NCI-H2227 treated with DMSO at 0.1 percent for 48 hours (cell line): ENCODE measurements around the gene KDF1.
"Not testable (repeated sequence)": the region's sequence is repeated elsewhere in the genome, so short reads cannot be mapped to it uniquely, and the experiment has no call there.

Source experiments
- DNase-seq: peaks from one replicate; lab custom pipeline; 2025; lab: John Stamatoyannopoulos, UW

The KDF1 gene

GRCh38 chr1:26953374-26953773, 6.9 kb downstream of the KDF1 start:
- DNase-seq: no peak

DNA sequence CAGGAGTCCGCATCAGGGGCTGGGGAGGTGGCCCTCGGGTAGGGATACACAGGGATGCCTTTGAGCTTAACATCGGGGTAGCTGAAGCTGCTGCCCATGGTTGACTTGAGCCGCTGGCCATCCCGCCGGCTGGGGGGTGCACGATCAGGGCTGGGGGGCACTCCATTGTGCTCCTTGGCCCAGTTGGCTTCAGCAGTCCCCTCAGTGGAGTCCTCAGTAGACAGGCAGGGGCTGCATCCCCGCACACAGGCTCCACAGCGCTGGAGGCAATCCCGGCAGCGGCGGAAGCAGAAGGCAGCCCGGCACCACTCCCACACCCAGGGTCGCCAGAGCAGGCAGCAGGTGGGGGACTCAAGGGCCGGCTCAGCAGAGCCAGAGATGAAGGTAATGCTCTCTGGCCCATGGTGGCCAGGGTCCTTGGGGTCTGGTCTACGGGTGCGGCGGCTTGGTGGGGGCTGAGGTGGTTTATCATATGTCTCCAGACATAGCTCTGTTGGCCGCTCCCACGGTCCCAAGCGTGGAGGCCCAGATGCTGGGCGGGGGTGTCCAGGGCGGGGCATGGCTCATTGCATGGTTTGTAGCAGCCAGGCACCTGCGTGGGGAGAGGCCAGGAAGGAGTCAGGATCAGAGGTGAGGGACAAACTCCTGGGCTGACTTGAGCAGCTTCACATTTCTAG, 8.3 kb downstream of the KDF1 start:
- DNase-seq: no peak

- no peak for DNase-seq
These were observed 9.1 kb downstream of the KDF1 start for GRCh38 chr1:26951216-26951615.

GRCh38 chr1:26950602-26951001, 9.7 kb downstream of the KDF1 start:
- no peak for DNase-seq

DNA sequence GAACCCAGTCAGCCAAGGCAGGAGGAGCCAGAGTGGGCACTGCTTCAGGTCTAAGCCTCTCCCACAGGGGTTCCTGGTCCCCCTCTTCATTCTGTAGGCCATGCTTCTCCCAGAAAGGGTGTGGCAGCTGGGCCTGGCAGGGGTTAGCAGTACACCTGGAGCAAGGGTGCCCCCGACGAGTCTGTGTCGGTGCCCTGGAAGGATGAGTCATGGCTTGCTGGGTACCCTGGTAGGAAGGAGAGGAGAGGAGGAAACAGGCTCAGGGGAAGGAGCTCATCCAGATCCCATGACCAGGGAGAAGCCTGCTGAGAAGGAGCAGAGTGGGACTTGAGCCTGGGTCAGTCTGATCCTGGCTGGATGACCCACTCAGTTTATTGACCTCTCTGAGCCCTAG, 10.3 kb downstream of the KDF1 start:
- DNase-seq: no peak

DNA sequence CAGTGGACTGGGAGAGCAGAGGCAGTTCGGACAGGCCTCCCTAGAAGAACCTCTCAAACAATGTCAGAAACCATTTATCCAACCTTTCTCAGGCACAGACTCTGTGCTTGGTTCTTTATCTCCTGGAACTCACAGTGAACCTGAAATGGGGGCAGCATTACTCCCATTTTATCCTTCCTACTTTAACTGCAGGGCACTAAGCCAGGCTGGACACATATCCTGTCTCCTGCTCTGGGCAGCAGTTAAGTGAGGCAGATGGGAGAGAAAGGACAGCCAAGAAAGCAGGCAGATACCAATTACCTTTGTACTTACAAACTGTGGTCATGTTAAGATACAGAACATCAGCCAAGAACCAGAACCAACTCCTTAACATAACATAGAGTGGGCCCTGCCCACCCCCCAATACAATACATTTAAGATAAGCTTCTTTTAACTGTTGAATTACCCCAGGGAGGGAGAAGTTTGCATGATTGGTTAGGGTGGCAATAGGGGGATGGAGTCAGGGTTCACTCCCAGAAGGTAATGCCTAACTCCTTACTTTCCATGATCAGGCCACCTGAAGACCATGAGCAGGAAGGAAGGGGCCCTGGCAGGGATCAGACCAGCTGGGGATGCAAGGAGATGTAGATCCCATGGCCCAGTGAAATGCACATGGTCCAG, 10.9 kb downstream of the KDF1 start:
- no peak for DNase-seq

GRCh38 chr1:26948725-26949057, 11.6 kb downstream of the KDF1 start:
- not testable (repeated sequence) for DNase-seq

- no peak for DNase-seq
These were observed 14.0 kb downstream of the KDF1 start for GRCh38 chr1:26946270-26946669.

DNA sequence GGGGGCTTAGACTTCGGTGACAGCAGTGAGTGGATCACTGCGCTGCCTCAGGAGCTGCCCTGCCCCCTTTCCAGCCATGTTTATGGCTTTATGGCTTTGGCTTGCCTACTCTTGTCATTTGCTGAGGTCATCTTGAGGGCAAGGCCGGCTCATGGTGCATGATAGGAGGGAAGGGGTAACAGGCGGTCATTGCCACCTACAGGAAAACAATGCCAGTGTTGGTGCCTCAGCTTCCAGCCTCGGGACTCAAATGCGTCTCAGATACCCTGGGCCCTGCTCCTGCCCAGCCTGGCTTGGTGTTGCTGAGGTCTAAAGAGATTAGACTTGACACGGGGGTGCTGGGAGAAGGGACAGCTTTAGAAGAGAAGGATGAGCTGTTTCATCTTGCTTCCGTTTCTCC, 14.5 kb downstream of the KDF1 start:
- no peak for DNase-seq

- no peak for DNase-seq
These were observed 15.1 kb downstream of the KDF1 start for GRCh38 chr1:26945138-26945537.

GRCh38 chr1:26942656-26943055, 17.6 kb downstream of the KDF1 start:
- DNase-seq: no peak

DNA sequence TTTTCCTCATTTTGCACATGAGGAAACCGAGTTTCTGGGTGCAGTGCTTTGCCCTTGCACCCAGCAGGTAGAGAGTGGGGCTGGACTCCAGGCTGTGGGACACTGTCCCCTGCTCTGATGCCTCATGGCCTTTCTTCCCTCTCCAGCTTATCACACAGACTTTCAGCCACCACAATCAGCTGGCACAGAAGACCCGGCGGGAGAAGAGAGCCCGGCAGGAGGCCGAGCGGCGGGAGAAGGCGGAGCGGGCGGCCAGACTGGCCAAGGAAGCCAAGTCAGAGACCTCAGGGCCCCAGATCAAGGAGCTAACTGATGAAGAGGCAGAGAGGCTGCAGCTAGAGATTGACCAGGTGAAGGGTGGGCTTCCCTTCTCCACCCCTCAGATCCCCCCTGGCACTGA, 19.0 kb downstream of the KDF1 start:
- no peak for DNase-seq

DNA sequence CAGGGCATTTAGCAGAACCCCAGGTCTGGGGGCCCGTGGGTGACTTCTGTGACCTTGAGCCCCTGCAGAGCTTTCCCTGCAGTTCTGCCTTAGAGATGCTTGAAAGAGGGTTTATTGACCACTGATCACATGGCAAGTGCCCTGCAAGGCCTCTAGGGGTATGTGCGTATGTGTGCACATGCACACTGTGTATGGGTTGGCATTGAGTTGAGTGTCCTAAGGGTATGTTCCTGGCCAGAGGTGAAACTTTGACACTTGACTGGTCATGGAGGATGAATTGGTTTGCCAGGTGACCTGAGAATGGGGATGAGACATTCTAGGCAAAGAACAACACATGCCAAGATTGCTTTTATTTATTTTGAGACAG, 21.6 kb downstream of the KDF1 start:
- no peak for DNase-seq

DNA sequence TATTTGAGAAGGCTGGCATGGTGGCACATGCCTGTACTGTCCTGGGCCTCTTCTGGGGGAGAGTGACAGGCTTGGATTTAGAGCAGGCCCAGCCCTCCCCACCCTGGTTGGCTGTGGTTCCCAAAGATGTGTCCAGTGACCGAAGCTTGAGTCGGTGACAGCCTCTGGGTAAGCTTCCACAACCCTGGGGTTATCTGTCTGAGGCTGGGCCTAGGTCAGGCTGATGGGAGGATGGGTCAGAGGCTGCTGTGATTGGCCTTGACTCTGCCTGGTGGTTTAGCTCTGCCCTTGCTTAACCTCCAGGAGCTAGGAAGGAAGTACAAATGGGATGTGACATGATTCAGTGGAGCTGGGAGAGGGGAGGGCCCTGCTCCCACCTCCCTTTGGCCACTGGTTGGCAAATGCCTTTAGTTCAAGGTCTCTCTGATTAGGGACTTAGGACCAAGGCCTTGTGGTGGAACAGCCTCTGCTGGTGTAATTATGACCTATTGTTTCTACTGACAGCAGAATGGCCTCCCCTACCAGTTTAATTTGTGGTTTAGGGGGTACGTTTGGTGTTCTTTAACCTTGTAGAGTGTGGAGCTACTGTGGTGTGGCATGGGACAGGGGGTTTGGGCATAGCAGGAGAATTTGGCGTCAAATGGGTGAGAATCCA, 22.1 kb downstream of the KDF1 start:
- no peak for DNase-seq

- no peak for DNase-seq
These were observed 23.4 kb downstream of the KDF1 start for GRCh38 chr1:26936823-26937222.

GRCh38 chr1:26932531-26932930, 27.7 kb downstream of the KDF1 start:
- no peak for DNase-seq

GRCh38 chr1:26923711-26924110, 36.6 kb downstream of the KDF1 start:
- DNase-seq: no peak

GRCh38 chr1:26922901-26923300, 37.4 kb downstream of the KDF1 start:
- DNase-seq: no peak

DNA sequence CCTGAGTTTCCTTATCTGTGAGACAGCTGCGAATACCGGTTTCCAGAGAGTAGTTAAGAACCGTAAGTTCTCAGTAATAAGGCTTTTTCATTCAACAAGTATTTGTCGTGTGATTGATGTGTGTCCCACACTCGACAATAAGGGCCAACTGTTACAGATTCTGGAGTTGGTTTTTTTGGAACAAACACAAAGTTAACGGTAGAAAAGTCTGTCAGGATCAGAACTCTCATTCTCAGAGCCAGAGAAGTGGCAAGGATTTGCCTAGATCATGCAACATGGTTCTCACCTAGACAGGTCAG, 37.9 kb downstream of the KDF1 start:
- DNase-seq: no peak

DNA sequence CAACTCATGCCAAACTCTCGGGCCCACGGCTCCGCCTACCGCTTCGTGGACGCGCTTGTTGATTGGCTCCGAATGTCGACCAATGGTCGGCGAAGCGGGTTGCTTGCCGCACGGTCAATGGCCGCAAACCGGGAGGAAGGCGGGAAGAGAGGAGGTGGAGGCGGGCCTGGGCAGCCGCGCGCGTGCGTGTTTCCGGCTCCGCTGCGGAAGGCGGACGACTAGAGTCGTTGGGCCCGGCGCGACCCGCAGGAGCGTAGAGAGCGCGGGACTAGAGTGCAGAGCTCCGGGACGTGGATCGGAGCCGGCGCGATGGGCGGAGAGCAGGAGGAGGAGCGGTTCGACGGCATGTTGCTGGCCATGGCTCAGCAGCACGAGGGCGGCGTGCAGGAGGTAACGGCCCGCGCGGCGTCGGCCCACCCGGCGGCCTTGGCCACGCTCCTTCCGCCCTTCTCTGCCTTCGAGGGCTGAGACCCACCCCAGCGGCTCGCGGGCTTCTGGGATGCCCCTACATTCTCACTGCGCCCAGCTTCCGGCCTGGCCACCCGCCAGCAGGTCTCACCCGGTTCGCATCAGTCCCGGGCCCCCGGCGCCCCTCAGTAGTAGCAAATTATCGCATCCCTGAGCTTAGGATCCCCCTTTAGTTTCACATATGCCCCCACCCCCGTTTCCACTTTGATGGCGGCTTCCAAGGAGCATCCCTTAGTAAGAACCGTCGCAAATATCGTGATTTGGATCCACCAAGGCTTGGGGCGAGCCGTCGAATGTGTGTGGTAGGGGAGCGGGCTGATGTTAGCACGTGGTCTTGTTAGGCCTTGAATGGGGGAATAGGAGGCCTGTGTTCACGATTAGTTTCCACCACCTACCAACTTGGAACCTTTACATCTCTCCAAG, 38.5 kb downstream of the KDF1 start, which contains the start of gene NUDC:
TSS of gene NUDC (plus strand) at position 204 of the 891 bp plus-strand sequence. CDS start at position 310, 106 bp downstream.
- peak; percentile 94 for DNase-seq

GRCh38 chr1:26921126-26921539, 39.1 kb downstream of the KDF1 start:
- no peak for DNase-seq

DNA sequence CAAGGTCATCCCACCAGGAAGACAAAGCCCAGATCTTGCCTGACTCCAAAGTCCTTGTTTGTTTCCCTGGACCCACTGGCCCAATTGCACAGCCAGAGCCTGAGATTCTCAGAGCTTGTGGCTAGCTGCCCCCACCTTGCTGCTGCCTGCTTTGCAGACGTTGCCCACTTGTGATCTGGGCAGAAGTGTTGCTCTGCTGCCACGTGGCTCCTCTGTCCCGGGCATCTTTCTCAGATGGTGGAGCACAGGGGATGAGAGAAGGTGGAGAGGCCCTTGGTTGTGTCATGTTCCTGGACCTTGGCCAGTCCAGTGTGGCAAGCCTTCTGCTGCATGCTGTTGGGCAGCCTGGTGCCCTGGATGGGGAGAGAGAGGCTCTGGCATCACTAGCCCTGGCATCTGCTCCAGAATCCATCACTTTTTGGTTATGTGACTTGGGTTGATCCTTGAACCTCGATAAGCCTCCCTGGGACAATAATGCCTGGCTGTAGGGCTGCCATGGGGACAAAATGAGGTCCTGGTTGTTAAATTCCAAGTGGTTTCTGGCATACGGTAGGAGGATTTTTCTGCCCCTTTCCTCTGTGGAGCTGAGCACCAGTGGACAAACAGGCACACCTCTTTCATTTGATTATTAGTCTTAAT, 44.9 kb downstream of the KDF1 start:
- DNase-seq: no peak
